ENCODE results near the gene ZNF160.

DNA sequence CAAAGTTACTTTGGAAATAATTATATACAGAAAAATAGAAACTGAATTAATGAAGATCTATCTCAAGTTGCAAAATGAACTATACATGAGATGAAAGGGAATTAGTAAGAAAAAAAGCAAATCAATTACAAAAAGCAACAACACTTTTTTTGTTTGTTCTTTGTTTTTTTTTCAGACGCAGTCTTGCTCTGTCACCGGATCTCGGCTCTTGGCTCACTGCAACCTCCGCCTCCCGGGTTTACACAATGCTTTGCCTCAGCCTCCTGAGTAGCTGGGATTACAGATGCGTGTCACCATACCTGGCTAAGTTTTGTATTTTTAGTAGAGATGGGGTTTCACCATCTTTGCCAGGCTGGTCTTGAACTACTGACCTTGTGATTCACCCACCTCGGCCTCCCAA is 27.3 kb upstream of the ZNF160 start:
- TF ChIP-seq, protein P1, sequence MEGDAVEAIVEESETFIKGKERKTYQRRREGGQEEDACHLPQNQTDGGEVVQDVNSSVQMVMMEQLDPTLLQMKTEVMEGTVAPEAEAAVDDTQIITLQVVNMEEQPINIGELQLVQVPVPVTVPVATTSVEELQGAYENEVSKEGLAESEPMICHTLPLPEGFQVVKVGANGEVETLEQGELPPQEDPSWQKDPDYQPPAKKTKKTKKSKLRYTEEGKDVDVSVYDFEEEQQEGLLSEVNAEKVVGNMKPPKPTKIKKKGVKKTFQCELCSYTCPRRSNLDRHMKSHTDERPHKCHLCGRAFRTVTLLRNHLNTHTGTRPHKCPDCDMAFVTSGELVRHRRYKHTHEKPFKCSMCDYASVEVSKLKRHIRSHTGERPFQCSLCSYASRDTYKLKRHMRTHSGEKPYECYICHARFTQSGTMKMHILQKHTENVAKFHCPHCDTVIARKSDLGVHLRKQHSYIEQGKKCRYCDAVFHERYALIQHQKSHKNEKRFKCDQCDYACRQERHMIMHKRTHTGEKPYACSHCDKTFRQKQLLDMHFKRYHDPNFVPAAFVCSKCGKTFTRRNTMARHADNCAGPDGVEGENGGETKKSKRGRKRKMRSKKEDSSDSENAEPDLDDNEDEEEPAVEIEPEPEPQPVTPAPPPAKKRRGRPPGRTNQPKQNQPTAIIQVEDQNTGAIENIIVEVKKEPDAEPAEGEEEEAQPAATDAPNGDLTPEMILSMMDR (IDR thresholded peaks at IDR 0.05; ENCODE audit: poor library complexity), result no peak
- no peak for TF ChIP-seq EZH2 (IDR thresholded peaks at IDR 0.05; ENCODE audit: borderline replicate concordance)
- no peak for TF ChIP-seq EZH2phosphoT487 (IDR thresholded peaks at IDR 0.05; ENCODE audit: low read depth, severe bottlenecking, unreplicated experiment)
